GM12874 (cell line): ENCODE data around the gene RIMS1.

Experiments used
- TF ChIP-seq, protein P1 (sequence below): IDR thresholded peaks from 2 replicates; pipeline ENCODE4 v1.5.1; 2011; ENCODE audit warnings: low read depth, mild to moderate bottlenecking, control low read depth, low read length, moderate library complexity; ENCODE audit not compliant: insufficient read depth

Gene RIMS1

DNA sequence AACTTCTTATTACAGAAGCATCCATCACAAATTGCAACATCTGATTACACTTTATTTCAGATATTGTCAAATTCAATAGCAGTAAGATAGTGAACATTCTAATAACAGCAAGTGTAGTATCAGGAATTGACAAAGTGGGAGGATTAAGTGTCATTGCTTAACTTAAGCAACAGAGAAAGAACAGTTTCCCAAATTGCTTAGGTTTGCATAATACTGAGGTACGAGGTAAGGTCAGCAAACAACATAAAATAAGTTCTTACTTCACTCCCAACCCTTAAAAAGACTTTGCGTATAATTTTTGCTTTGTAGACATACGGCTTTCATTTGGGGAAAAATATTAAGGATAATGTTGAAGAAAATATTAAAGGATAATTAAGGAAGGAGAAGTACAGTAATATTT, 163.0 kb downstream of the RIMS1 start:
- TF ChIP-seq, protein P1, sequence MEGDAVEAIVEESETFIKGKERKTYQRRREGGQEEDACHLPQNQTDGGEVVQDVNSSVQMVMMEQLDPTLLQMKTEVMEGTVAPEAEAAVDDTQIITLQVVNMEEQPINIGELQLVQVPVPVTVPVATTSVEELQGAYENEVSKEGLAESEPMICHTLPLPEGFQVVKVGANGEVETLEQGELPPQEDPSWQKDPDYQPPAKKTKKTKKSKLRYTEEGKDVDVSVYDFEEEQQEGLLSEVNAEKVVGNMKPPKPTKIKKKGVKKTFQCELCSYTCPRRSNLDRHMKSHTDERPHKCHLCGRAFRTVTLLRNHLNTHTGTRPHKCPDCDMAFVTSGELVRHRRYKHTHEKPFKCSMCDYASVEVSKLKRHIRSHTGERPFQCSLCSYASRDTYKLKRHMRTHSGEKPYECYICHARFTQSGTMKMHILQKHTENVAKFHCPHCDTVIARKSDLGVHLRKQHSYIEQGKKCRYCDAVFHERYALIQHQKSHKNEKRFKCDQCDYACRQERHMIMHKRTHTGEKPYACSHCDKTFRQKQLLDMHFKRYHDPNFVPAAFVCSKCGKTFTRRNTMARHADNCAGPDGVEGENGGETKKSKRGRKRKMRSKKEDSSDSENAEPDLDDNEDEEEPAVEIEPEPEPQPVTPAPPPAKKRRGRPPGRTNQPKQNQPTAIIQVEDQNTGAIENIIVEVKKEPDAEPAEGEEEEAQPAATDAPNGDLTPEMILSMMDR: no peak

DNA sequence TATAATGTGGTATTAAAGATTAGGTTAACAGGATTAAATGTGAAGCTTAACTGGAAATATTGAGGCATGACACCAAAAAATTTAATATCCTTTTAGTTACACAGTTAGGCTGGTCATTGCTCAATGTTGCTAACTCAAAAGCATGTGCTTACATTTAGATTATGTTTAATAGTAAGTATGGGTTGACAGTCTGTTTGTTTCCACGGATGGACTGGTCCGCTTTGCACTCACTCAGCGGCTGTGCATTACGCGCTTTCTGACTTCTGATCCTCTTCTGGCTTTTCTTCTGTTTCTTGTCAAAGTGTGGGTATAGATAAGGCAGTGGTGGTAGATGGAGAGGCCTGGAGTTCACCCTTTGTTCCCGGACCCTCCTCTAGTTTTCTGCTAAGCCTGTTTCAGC, 174.9 kb downstream of the RIMS1 start:
- TF ChIP-seq, protein P1: no peak

- TF ChIP-seq, protein P1: no peak
These were observed 178.1 kb downstream of the RIMS1 start for GRCh38 chr6:72064399-72064975.

DNA sequence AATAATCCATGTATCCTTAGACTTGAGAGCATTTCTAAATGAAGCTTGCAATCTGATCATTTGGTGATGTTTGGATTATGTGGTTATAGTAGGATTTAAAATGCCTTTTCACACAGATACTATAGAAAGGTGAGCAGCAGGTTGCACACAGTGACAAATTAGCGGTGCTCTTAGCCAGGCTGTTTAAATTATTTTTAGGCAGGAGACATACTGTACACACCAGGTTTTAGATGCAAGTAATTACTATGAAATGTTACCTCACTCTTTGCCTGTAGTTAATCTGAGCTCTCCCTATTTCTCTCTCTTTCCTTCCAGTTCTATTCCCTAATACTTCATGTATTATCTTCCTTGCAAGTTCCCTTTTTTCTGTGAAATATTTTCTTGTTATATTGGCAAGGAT, 191.7 kb downstream of the RIMS1 start:
- TF ChIP-seq, protein P1: no peak

DNA sequence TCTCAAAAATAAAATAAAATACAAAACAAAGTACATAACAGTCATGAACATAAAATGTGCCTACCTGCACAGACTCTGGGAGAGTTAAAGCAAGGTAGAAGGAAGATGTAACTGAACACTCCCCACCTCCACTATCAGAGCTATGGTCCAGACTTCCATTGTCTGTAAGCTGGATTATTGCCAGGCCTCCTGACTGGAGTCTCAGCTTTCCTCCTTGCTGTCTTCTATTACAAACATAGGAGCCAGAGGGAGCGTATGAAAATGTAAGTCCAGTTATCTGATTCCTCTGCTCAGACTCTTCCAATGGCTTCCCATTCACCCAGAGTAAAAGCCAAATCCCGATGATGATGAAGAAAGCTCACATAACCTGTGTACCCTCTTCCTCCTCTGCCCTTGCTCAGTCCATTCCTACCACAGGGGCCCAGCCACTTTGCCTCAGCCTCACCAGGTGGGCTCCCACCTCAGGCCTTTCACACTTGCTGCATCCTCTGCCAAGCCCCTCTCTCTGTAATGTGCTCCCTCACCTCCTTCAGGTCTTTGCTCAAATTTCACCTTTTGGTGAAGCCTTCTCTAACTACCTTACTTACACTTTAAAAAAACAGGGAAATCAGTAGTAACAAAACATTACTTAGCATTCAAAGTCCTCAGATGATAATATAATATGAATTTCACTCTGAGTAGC, 194.1 kb downstream of the RIMS1 start:
- TF ChIP-seq, protein P1: no peak

GRCh38 chr6:72081871-72082270, 195.5 kb downstream of the RIMS1 start:
- TF ChIP-seq, protein P1: no peak

- TF ChIP-seq, protein P1: no peak
These were observed 197.6 kb downstream of the RIMS1 start for GRCh38 chr6:72083976-72084375.
